Neuron (in vitro differentiated cells): ENCODE measurements around the gene TANGO2.

Experiments used
- H2AFZ ChIP-seq: one replicate; pipeline ENCODE4 v1.6.1; 2013; ENCODE audit warnings: low read depth, mild to moderate bottlenecking, inconsistent platforms, low read length, moderate library complexity
- H3K27me3 ChIP-seq: one replicate; pipeline ENCODE4 v1.6.1; 2013; ENCODE audit warnings: low read length; ENCODE audit not compliant: insufficient read depth
- H3K36me3 ChIP-seq: one replicate; pipeline ENCODE4 v1.6.1; 2013; ENCODE audit warnings: low read length; ENCODE audit not compliant: insufficient read depth
- H3K4me1 ChIP-seq: one replicate; pipeline ENCODE4 v1.6.1; 2013; ENCODE audit warnings: low read length; ENCODE audit not compliant: insufficient read depth
- H3K4me3 ChIP-seq: 2 replicates; pipeline ENCODE4 v1.5.1; 2013; ENCODE audit warnings: mild to moderate bottlenecking, low read length, moderate library complexity
- H3K9me3 ChIP-seq: one replicate; pipeline ENCODE4 v1.6.1; 2013; ENCODE audit warnings: low read length

The TANGO2 gene

DNA sequence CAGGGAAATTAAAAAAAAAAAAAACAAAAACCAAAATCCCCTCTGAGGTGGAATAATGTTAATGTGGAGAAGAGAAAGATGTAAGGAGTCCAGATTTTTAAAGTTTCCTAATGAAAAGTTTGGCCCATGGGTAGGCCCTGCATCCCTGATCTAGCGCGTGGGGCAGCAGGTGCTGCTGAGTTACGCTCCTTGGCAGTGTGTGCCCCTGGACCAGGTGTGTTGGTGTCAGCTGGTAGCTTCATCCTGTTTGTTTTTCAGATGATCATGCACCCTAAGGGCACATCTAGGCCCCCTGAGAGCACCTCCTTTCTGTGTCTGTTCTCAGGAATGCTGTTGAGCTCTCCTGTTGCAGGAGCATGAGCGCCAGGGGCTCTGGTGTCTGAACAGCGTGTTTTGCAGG, 65.9 kb downstream of the TANGO2 start:
- Histone ChIP-seq H3K4me1 (peaks cover 23% of the 10 kb centered on the region), H3K27me3 (no peaks in the 10 kb centered on the region), H3K36me3 (peaks cover 76% of the 10 kb centered on the region)

DNA sequence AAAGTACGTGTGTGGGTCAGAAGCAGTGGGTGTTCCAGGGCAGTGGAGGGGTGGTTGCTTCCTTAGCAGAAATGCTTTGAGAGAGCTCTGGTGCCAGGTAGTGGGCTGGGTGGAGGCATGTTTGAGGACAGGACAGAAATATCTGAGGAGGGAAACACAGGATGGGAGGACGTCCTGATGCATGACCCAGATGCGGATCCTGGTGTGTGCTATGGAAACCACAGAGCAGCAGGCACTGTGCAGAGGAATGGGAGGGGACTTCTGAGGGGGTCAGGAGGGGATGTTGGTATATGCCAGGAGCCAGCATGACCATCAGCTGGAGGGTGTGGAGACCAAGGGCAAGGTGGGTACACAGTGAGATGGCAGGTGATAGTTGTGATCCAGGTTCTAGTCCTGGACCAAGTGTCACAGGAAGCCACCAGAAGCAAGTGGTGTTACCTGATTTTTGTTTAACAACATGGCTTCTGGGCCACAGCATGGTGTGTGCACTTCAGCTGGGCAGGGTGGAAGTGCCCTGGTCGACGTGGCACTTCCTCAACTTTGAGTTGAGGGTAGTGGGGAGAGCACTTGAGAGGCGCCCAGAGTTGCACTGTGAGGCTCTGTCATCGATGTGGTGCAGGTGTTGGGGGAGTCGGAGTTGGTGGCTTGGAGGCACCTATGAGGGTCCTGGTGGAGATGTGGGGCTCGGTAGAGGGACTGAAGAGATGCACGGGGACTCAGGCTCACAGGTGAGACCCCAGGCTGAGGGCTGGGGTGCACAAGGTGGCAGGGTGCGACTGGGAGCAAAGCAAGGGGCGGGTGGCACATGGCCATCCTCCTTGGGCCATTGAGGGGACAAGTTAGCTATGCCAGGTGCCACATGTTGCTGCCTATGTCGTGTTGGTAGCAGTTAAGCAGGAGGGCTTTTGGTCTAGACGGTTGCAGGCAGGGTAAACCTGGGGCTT, 66.7 kb downstream of the TANGO2 start:
- Histone ChIP-seq H3K4me3 (no peak overlapping the region), H3K4me1 (peaks cover 20% of the 10 kb centered on the region), H3K36me3 (peaks cover 83% of the 10 kb centered on the region)

More for the DNA sequence above, 65.9 kb downstream of the TANGO2 start:
- Histone ChIP-seq H2AFZ (no peak overlapping the region), H3K9me3 (no peaks in the 10 kb centered on the region), H3K4me3 (no peak overlapping the region)

DNA sequence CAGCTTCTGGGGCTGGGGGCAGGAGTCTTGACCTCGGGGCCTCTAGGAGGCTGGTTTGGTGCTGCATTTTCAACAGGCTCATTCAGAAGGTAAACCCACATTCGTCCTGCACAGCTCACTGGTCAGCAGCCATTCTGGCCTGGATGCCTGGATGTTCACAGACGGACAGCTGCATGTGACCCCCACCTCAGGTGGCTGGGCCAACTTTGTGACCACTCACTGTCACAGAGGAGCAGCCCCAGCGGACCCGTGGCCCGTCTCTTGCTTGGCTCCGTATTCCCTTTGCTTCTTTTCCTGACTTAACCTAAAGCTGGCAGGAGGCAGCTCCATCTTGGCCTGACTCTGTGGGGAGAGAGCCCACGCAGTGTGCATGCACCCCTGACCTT, 67.3 kb downstream of the TANGO2 start:
- Histone ChIP-seq H3K27me3 (no peaks in the 10 kb centered on the region), H3K36me3 (peaks cover 81% of the 10 kb centered on the region), H3K9me3 (no peaks in the 10 kb centered on the region), H3K4me3 (no peak overlapping the region), H3K4me1 (peaks cover 13% of the 10 kb centered on the region), H2AFZ (no peak overlapping the region)

More for the DNA sequence above, 66.7 kb downstream of the TANGO2 start:
- Histone ChIP-seq H3K9me3 (no peaks in the 10 kb centered on the region), H3K27me3 (no peaks in the 10 kb centered on the region), H2AFZ (no peak overlapping the region)

DNA sequence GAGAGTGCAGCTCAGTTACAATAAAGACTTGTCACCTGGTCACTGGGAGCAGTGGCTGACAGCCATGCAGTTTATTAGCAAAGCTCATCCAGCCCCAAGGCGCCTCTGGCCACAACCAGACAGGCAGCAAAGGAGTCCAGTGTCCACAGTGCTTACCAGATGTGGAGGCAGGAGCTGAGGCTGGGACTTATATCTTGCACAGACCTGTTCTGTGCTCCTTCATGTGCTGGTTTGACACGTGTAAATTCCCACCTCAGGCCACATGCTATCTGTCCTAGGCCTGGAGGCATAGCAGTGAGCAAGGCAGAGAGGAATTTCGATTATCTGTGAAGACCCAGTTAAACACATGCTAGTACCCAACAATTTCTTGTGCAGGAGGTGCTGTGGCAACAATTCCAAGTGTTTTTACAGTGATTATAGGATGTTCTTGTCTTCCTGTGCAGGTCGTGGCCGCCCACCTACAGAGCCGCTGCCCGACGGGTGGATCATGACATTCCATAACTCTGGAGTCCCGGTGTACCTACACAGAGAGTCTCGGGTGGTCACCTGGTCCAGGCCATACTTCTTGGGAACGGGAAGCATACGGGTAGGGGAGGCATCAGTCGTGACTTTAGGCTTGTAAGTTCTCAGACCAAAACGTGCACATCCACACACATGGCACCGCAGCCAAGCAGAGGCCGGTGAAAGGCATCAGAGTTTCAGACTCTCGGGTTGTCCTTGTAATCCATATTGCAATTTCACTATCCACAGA, 68.5 kb downstream of the TANGO2 start:
- Histone ChIP-seq H3K36me3 (peaks cover 89% of the 10 kb centered on the region), H3K4me3 (no peak overlapping the region), H3K27me3 (no peaks in the 10 kb centered on the region), H3K9me3 (peaks cover 2% of the 10 kb centered on the region), H2AFZ (no peak overlapping the region), H3K4me1 (peaks cover 3% of the 10 kb centered on the region)

DNA sequence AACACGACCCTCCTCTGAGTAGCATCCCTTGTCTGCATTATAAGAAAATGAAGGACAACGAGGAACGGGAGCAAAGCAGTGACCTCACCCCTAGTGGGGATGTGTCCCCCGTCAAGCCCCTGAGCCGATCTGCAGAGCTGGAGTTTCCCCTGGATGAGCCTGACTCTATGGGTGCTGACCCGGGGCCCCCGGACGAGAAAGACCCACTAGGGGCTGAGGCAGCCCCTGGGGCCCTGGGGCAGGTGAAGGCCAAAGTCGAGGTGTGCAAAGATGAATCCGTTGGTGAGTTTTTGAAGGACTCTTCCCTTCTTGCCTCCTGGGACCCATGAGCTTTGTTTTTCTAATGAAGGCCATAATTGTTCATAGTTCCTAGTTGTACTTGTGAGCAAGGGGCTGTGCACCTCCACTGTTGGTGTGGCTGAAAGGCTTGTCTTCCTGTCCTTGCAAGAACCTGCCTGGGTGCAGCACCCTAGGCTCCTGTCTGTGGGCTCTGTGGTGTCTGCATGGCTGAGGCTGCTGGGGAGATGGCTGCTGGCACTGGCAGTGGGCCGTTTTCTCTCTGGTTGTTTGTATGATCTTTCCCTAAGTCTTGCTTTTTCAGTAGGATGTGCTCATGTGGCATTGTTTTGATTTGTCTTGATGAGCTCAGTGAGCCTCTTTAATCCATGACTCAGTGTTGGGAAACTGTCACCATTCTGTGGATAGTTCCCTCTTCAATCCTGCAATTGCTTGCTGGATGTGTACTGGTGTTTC, 69.2 kb downstream of the TANGO2 start:
- H3K4me1 ChIP-seq = no peaks in the 10 kb centered on the region
- no peak overlapping the region for H2AFZ ChIP-seq
- H3K27me3 ChIP-seq = no peaks in the 10 kb centered on the region
- peaks cover 96% of the 10 kb centered on the region for H3K36me3 ChIP-seq
- H3K4me3 ChIP-seq = no peak overlapping the region
- H3K9me3 ChIP-seq = peaks cover 2% of the 10 kb centered on the region

DNA sequence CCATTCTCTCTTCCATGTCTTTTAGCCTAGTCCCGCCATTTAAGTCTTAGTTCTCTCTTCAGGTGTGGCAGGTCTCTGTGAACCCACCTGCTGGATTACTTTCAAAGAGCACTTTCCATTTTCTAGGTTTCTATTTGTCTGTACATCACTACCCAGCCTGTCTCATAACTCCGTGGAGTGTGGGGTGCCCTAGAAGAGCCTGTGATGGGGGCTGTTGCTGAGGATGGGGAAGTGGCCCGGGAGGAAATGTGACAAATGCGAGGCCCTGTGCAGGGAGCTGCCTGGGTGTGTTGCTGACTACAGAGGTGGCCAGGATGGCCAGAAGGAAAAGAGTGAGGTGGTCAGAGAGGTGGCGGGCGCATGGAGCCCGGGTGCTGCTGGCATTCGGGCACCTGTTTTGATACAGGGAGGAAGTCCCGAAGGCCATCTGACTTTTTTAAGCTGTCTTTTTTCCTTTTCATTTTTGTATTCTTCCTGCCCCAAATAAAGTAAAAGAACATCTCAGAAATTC, 69.9 kb downstream of the TANGO2 start:
- H2AFZ ChIP-seq = no peak overlapping the region
- H3K9me3 ChIP-seq = peaks cover 2% of the 10 kb centered on the region
- peaks cover 98% of the 10 kb centered on the region for H3K36me3 ChIP-seq
- H3K4me3 ChIP-seq = no peak overlapping the region
- no peaks in the 10 kb centered on the region for H3K4me1 ChIP-seq
- no peaks in the 10 kb centered on the region for H3K27me3 ChIP-seq

DNA sequence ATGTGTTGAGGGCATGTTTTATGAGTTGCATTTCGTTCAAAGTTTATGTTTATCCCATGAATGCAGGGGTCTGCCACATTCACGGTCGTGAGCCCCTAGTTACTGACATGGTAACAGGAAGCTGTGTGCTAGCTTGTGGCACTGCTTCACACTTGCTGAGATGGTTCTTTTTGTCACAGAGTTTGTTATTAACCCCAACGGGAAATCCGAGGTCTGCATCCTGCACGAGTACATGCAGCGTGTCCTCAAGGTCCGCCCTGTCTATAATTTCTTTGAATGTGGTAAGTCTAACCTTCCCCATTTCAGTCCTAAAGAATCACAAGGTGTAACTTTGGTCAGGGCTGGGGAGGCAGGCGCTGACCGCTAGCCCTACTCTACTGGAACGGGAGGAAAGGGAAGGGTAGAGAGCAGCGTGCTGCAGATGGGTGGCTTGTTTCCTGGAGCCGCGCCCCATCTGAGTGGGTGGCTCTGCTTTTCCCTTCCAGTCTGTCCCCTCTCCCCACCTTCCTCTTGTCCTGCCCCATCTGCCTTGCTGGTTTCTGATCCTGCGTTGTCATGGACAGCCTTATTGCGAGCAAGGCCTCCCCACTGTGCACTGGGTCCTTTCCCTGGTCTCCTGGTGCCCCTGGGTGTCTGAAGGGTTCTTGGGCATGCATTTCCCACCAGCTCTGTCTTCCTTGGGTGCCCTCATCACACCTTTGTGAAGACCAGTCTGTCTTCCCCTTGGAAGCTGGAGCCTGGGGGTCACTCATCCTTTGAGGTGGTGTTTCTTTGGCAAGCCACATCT, 71.0 kb downstream of the TANGO2 start:
- H2AFZ ChIP-seq = no peak overlapping the region
- no peak overlapping the region for H3K4me3 ChIP-seq
- no peaks in the 10 kb centered on the region for H3K27me3 ChIP-seq
- peaks cover 97% of the 10 kb centered on the region for H3K36me3 ChIP-seq
- H3K9me3 ChIP-seq = peaks cover 2% of the 10 kb centered on the region
- no peaks in the 10 kb centered on the region for H3K4me1 ChIP-seq

DNA sequence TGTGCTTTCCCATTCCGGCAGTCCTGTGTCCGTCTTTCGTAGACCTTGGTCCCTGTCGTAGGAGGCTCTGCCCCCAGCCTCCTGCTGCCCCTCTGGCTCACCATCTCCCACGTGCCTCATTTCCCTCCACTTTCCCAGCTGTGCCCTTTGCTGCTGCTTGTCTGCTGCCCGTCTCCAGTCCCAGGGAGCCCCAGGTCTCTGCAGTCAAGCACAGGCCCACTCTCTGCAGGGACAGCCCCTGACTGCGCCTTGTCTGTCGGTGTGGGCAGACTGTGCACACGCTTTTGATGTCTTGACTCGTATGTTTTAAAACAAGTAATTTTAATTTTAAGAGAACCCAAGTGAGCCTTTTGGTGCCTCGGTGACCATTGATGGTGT, 71.6 kb downstream of the TANGO2 start:
- no peak overlapping the region for H3K4me3 ChIP-seq
- no peaks in the 10 kb centered on the region for H3K27me3 ChIP-seq
- H3K9me3 ChIP-seq = peaks cover 2% of the 10 kb centered on the region
- H2AFZ ChIP-seq = no peak overlapping the region
- peaks cover 97% of the 10 kb centered on the region for H3K36me3 ChIP-seq
- H3K4me1 ChIP-seq = no peaks in the 10 kb centered on the region

DNA sequence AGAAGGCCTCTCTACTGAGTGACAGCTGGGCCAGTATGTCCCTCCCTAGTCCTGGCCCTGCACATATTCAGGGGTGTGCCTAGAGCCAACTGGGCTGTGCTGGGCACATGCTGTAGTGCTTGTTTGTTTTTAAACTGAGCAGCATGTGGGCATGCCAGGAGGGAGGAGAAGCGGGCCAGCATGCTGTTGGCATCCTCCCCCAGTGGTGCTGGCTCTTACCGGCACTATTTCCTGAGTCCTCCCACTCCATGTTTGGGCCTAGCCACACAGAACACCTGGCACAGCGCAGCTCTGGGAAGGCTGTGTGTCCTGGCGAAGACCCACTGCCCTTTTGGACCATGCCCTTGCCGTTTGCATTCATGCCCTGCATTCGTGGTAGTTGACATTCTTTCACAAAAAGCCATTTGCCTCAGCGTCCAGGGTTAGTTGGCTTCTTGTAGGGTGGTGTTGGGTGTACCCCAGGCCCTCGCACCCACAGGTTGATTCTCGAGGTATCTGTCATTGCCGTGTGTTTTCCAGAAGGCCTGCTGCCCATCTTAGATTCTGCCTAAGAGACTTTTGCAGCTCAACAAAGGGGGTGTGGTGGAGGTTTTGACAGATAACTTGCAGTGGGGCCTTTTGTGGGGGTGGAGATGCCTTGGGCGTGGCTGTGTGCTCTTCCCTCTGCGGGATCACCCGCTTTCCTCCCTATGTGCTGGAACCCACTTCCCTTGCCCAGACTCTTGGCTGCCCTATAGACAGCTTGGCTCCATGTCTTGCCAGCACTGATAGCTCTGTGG, 72.7 kb downstream of the TANGO2 start:
- peaks cover 95% of the 10 kb centered on the region for H3K36me3 ChIP-seq

DNA sequence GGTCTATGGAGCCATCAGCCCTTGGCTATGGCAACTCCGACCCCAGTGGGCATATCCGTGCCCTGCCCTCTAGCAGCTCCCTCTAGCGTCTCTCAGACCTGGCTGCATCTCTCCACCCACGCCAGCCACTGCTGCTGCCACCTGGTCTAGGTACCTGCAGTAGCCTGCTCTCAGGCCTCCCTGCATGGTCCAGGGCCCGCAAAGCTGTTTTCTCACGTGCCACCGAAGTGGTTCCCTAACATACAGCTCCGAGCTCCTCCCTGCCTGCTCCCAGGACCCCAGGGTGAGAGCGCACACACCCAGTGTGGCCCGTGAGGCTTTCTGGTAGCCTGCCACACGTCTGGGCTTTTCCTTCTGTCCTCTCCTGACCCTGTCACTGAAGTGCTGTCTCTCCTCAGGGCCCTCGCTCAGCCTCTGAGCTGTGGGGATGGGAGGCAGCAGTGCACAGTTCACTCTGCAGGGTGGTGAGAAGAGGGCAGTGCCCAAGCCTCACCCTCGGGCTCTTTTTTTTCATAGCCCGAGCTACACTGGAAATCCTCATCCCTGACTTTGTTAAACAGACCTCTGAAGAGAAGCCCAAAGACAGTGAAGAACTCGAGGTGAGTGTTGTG, 73.4 kb downstream of the TANGO2 start:
- no peaks in the 10 kb centered on the region for H3K4me1 ChIP-seq
- no peak overlapping the region for H2AFZ ChIP-seq
- no peak overlapping the region for H3K4me3 ChIP-seq
- H3K36me3 ChIP-seq = peaks cover 95% of the 10 kb centered on the region
- H3K27me3 ChIP-seq = no peaks in the 10 kb centered on the region
- peaks cover 2% of the 10 kb centered on the region for H3K9me3 ChIP-seq

More for the DNA sequence above, 72.7 kb downstream of the TANGO2 start:
- Histone ChIP-seq H3K4me3 (no peak overlapping the region), H2AFZ (no peak overlapping the region), H3K4me1 (no peaks in the 10 kb centered on the region), H3K27me3 (no peaks in the 10 kb centered on the region), H3K9me3 (peaks cover 2% of the 10 kb centered on the region)

DNA sequence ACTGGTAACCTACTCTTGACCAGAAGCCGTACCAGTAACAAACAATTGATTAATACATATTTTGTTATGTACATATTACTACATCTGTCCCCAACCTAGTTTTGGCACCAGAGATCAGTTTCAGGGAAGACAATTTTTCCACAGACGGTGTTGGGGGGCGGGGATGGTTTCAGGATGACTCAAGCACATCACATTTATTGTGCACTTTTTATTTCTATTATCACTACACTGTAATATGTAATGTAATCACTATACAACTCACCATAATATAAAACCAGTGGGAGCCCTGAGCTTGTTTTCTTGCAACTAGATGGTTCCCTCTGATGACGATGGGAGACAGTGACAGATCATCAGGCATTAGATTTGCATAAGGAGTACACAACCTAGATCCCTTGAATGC, 74.6 kb downstream of the TANGO2 start:
- H3K36me3 ChIP-seq = peaks cover 93% of the 10 kb centered on the region
- H3K9me3 ChIP-seq = peaks cover 2% of the 10 kb centered on the region
- no peaks in the 10 kb centered on the region for H3K27me3 ChIP-seq
- no peak overlapping the region for H2AFZ ChIP-seq
- H3K4me1 ChIP-seq = no peaks in the 10 kb centered on the region
- no peak overlapping the region for H3K4me3 ChIP-seq
